ENCODE measurements around the gene ABCA10. TPM values are rescaled to one million over a fixed set of nuclear protein-coding genes. Genes with fewer than 3 reads are reported as not detected.

Gene ABCA10
- total RNA-seq, 1 donor from 2014 or later = 9.8 TPM

- no peaks in the 10 kb centered on the region for H3K36me3 ChIP-seq
- TF ChIP-seq CTCF (IDR thresholded peaks at IDR 0.05) = no peak
- H3K4me3 ChIP-seq = peak overlapping the region; percentile 30
- ATAC-seq (no peak), DNase-seq (no peak)
- no peaks in the 10 kb centered on the region for H3K4me1 ChIP-seq
- H3K27ac ChIP-seq = peak overlapping the region; percentile 15
- H3K27me3 ChIP-seq (ENCODE audit: low read depth) = no peaks in the 10 kb centered on the region
- no peaks in the 10 kb centered on the region for H3K9me3 ChIP-seq
- intact Hi-C loops (cut with DNase I) = no loop called here
Observed at GRCh38 chr17:69227541-69227940, 1.1 kb downstream of the ABCA10 start.

GRCh38 chr17:69223809-69224208 is 4.8 kb downstream of the ABCA10 start:
- no peak for ATAC-seq
- H3K9me3 ChIP-seq = no peaks in the 10 kb centered on the region
- peaks cover 7% of the 10 kb centered on the region for H3K36me3 ChIP-seq
- intact Hi-C loops (cut with DNase I) = no loop called here
- no peak overlapping the region for H3K27ac ChIP-seq
- DNase-seq = no peak
- H3K4me3 ChIP-seq = no peak overlapping the region
- no peaks in the 10 kb centered on the region for H3K27me3 ChIP-seq (ENCODE audit: low read depth)
- TF ChIP-seq CTCF (IDR thresholded peaks at IDR 0.05) = no peak
- H3K4me1 ChIP-seq = no peaks in the 10 kb centered on the region

GRCh38 chr17:69222707-69223258 is 5.8 kb downstream of the ABCA10 start:
- H3K36me3 ChIP-seq = peaks cover 11% of the 10 kb centered on the region
- DNase-seq = no peak
- no peaks in the 10 kb centered on the region for H3K27me3 ChIP-seq (ENCODE audit: low read depth)
- H3K9me3 ChIP-seq = no peaks in the 10 kb centered on the region
- no peak overlapping the region for H3K27ac ChIP-seq
- no peak for ATAC-seq
- intact Hi-C loops (cut with DNase I) = no loop called here
- TF ChIP-seq CTCF (IDR thresholded peaks at IDR 0.05) = no peak
- no peaks in the 10 kb centered on the region for H3K4me1 ChIP-seq
- no peak overlapping the region for H3K4me3 ChIP-seq

GRCh38 chr17:69220098-69220497 is 8.5 kb downstream of the ABCA10 start:
- Histone ChIP-seq H3K27me3 (ENCODE audit: low read depth) (no peaks in the 10 kb centered on the region), H3K4me1 (no peaks in the 10 kb centered on the region), H3K27ac (no peak overlapping the region), H3K36me3 (peaks cover 11% of the 10 kb centered on the region), H3K4me3 (no peak overlapping the region), H3K9me3 (no peaks in the 10 kb centered on the region)
- DNase-seq (no peak), ATAC-seq (no peak)
- no peak for TF ChIP-seq CTCF (IDR thresholded peaks at IDR 0.05)
- intact Hi-C loops (cut with DNase I) = no loop called here

- H3K9me3 ChIP-seq = no peaks in the 10 kb centered on the region
- H3K36me3 ChIP-seq = peaks cover 11% of the 10 kb centered on the region
- H3K27ac ChIP-seq = no peak overlapping the region
- intact Hi-C loops (cut with DNase I) = no loop called here
- no peak for ATAC-seq
- no peaks in the 10 kb centered on the region for H3K27me3 ChIP-seq (ENCODE audit: low read depth)
- no peak for DNase-seq
- H3K4me1 ChIP-seq = no peaks in the 10 kb centered on the region
- H3K4me3 ChIP-seq = no peak overlapping the region
- no peak for TF ChIP-seq CTCF (IDR thresholded peaks at IDR 0.05)
Observed at GRCh38 chr17:69218986-69219385, 9.6 kb downstream of the ABCA10 start.
